GM19351 (cell line): ENCODE data around the gene SMCO2.
"Not testable (repeated sequence)": the region's sequence is repeated elsewhere in the genome, so short reads cannot be mapped to it uniquely, and the experiment has no call there.

Experiments used
- ATAC-seq: cut with Tn5 transposase; IDR thresholded peaks from one replicate; pipeline ENCODE4 v1.9.1; 2021; ENCODE audit warnings: mild to moderate bottlenecking, moderate library complexity; ENCODE audit not compliant: unreplicated experiment

Gene SMCO2

GRCh38 chr12:27523642-27524493 is 77.3 kb downstream of the SMCO2 start, which contains the start of gene PPFIBP1:
Gene PPFIBP1 (plus strand): TSS chr12:27524206. CDS start chr12:27633397, 109,191 bp downstream.
- peak; percentile 92 for ATAC-seq

- ATAC-seq: peak; percentile 1
These were observed 77.9 kb downstream of the SMCO2 start for GRCh38 chr12:27524494-27524835.

DNA sequence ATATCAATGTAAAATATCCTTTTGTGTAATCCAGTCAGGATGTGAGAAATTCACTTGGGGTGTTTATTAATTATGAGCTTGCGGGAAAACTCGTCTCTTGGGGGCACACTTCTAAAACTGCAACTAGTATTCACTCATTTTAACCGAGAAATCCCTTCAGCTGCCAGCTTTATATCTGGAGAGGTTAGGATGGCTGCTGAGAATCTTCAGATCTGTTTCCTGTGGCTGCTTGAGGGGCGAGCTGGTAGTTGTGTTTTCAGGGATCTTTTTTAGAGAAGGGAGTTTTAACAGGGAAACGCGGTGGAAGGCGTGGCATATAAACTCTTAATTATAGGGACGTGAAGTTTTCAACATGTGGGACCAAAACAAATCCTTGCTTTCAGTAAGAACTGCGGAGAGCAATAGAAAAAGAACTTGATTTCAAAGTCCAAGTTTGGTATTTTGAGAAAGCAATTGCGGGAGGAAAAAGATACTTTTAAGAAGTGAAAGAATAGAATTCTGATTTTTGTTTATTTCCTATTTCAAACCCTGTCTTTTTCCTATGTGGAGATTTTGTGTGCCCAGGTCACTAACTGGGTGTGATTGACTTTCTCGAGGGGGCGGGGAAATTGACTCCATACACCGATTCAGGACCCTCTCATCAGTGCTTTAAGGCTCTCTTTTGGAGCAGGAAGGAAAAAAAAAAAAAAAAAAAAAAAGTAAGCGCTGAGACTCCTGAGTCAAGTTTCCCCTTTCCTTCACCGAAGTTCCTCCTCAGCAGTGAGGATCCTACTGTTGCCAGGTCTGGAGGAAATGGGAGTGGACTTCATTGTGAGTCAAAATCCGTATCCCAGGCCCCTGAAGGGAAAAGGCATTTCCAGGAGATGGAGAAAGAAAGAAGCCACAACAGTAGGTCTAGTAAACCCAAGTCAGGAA is 78.6 kb downstream of the SMCO2 start:
- no peak for ATAC-seq

GRCh38 chr12:27527512-27527911 is 81.0 kb downstream of the SMCO2 start:
- no peak for ATAC-seq

DNA sequence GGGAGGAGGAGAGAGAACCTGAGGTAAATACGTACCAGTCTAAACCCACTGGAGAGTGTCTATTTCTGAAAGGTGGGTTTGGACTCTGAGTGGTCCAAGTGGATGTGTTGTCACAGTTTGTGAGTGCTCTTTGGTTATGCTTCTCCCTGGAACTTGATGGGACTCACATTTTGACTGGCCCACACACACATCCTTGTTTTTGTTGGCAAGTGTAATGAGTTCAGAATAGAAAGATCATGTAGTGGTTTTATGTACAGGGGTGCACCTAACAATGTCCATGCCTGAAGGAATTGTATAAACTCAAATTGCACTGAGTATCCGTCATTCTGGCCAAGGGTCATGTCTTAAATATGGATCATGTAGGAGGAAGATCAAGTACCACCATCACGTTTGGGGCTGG is 82.3 kb downstream of the SMCO2 start:
- ATAC-seq: no peak

- ATAC-seq: no peak
These were observed 83.8 kb downstream of the SMCO2 start for GRCh38 chr12:27530157-27530922.

DNA sequence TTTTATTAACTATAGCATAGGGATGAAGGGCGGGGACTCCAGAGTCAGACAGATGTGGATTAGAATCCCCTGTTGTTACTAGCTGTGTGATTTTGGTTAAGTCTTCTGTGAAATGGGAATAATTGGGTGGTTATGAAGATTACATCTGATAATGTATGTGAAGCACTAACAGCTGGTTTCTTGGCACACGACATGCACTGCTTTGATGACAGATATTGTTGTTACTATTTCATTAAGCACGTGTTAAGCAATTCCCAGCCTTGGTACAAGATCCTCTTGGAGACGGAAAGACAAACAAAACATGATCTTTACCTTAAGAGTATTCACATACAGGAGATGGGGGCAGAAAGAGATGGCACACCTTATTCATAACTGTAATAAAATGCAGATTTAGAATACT is 85.4 kb downstream of the SMCO2 start:
- no peak for ATAC-seq

GRCh38 chr12:27534060-27534764 is 87.7 kb downstream of the SMCO2 start:
- peak; percentile 47 for ATAC-seq

DNA sequence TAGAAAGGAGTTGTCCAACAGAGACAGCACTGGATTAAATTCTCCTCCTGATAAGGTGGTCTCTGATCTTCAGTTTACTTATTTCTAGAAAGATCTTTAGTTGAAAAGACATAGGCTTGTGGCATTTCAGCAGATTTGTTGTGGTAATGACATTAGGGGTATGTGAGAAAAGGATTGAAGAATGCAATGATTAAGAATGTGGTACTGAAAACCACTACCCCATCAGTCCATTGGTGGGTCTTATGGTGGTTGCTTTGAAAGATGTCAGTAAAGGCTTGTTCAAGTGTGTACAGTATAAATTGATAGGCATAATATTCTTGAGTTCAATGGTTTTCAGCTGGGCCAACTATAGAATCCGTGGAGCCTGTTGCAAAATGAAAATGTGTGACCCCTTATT is 88.2 kb downstream of the SMCO2 start:
- ATAC-seq: peak; percentile 24

DNA sequence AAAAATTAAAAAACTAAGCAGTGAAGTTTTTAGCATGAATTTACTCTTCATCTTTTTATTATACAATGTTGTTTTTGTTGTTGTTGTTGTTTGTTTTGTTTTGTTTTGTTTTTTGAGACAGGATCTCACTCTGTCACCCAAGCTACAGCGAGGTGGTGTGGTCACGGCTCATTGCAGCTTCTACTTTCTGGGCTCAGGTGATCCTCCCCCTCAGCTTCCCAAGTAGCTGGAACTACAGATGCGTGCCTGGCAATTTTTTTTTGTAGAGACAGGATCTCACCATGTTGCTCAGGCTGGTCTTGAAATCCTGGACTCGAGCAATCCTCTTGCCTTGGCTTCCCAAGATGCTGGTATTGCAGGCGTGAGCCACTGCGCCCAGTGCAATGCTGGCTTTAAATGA is 88.8 kb downstream of the SMCO2 start:
- ATAC-seq: peak; percentile 54

GRCh38 chr12:27537855-27538675 is 91.5 kb downstream of the SMCO2 start:
- ATAC-seq: no peak

DNA sequence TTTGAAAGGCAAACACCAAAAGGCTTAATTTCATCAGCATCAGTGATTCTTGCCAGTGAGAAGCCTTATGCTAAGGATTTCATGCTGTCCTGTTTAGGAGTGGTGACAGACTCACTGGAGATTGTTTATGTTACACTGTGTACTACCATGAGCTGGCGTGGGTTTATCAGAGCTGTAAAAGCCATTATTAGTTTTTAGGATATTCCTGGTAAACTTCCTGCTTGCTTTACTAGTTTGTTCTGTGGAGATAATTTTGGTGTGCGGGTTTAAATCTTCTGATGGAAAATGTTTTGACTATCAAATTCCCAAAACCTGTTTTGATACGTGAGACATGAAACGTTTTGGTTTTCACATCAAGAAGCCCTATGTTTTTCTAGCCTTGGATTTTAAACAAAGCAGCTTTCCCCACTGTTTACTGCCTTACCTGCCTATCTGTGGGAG is 92.7 kb downstream of the SMCO2 start:
- no peak for ATAC-seq

GRCh38 chr12:27541031-27541719 is 94.6 kb downstream of the SMCO2 start:
- no peak for ATAC-seq

- no peak for ATAC-seq
These were observed 96.1 kb downstream of the SMCO2 start for GRCh38 chr12:27542628-27543027.

- not testable (repeated sequence) for ATAC-seq
These were observed 98.3 kb downstream of the SMCO2 start for GRCh38 chr12:27544858-27545257.

- no peak for ATAC-seq
These were observed 99.1 kb downstream of the SMCO2 start for GRCh38 chr12:27545665-27546064.

GRCh38 chr12:27547592-27547991 is 101.1 kb downstream of the SMCO2 start:
- ATAC-seq: no peak

DNA sequence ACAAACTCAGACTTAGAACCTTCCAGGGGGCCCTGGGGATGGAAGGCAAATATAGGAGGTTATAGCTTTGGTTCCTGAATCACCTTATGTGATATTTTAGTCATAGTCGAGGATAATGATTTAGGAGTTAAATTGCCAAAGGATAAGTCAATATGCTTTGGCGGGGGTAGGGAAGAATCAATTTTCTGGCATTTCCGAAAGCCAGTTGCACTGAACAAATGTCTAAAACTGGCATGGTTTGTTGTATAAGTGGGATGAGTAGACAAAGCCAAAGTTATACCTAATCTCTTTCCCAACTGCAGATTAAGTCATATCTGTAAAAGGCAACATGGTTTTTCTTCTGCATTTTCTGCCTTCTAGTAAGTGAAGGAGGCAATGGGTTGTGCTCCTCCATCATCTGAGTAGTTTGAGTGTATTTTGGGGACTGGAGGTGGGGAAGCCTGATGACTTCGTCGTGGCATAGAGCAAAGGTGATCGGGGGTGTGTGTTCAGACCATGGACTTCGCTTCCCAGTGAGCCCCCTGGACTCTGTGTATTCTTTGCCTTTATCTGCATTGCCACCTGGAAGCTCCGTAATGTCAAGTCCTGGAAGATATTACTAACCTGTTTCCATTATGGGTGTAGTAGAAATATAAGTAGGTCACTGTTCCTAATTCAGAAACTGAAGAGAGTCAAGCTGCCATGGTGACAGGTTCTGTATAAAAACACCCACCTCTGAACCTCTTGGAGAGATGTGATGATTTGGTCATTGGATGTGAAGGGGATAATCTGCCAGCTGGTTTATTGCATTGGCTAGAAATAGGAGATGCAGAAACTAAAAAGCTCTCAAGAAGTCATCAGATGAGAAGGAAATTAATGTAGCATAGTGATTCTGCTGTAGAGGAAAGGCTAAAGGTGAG is 102.0 kb downstream of the SMCO2 start:
- ATAC-seq: no peak
